Stimulated activated naive CD8-positive, alpha-beta T cell treated with anti-CD3 and anti-CD28 coated beads, Interleukin-15, Interleukin-2, amounts not matched to agents 100 U/mL and 50 U/mL, for 24 hours (primary cell): ENCODE results near the gene IGF2R.

Experiments used
- ATAC-seq: fragments of 150-1000 bp; cut with Tn5 transposase; one replicate; pipeline ENCODE4 v1.10.0; 2021
- DNase-seq: peaks from one replicate; pipeline ENCODE4 v3.0.0; 2021

Gene IGF2R

GRCh38 chr6:160044687-160045086, 75.8 kb downstream of the IGF2R start:
- ATAC-seq, result no peak

DNA sequence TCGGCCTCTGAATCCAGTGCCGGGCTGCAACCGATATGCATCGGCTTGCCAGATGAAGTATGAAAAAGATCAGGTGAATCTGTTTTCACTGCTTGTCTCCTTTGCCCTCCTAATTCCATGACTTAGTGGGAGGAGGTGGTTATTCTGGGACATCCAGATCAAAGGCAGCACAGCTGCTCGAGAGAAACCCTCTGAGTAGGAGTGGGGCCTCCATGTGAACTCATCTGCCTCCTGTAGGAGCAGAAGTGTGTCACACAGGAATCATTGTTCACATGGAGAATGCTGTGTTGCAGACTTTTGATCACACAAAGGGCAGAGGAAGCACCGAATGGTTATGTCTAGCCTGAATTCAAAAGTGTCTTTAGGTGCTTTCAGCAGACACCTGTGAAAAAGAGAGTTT, 79.6 kb downstream of the IGF2R start:
- DNase-seq (no peak), ATAC-seq (no peak)

More at GRCh38 chr6:160044687-160045086, 75.8 kb downstream of the IGF2R start:
- DNase-seq, result no peak

DNA sequence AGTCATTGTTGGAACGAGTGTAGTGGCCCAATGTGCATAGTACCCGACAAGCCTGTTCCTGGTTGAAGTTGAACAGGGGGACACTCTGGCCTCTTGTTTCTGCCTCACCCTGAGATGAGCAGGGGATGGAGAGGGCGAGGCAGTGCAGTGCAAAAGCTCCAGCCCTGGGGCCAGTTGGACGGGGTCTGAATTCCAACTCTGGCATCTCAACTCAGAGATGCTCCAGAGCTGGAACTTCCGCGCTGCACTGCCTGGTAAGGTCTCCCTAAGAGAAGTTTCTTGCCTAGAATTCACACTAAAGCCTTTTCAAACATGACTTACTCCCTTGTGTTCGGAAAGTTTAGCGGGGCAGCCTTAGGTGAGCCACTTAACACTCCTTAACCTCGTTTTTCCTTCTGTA, 80.5 kb downstream of the IGF2R start:
- ATAC-seq, result no peak
- no peak for DNase-seq

DNA sequence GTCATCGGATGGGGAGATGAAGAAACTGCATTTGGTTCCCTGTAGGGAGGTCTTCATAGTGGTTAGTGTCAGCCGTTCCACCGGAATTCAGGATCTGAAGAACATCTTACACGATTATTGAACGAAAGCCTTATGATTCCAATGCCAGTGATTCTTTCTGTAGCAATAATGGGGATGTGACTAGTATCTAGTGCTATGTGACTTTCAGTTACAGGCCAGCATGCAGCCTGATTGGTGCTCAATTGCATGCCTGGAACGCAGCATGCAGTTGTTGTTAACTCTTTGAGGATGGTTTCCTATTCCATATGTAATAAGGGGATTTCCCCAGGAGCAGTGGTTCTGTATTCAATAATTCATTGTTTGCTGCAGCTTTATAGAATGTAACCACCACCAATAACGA, 81.1 kb downstream of the IGF2R start:
- DNase-seq (no peak), ATAC-seq (no peak)

DNA sequence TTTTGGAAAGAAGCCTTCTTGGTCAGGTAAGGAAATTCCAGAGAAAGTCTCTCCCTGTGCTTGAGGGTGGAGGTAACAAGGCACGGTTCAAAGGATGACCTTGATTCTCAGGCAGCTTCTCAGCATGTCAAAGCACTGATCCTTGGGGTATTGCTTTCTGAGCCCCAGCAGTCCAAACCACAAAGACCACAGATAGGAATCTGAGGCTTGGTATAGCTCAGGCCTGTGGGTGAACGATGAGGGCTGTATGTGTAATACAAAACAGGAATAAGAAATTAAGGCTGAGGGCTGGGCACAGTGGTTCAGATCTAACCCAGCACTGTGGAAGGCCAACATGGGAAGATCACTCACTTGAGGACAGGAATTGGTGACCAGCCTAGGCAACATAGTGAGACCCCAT, 82.5 kb downstream of the IGF2R start:
- peak; percentile 51 for ATAC-seq

GRCh38 chr6:160054271-160054670, 85.4 kb downstream of the IGF2R start:
- no peak for DNase-seq
- no peak for ATAC-seq

More for the DNA sequence above, 82.5 kb downstream of the IGF2R start:
- no peak for DNase-seq

DNA sequence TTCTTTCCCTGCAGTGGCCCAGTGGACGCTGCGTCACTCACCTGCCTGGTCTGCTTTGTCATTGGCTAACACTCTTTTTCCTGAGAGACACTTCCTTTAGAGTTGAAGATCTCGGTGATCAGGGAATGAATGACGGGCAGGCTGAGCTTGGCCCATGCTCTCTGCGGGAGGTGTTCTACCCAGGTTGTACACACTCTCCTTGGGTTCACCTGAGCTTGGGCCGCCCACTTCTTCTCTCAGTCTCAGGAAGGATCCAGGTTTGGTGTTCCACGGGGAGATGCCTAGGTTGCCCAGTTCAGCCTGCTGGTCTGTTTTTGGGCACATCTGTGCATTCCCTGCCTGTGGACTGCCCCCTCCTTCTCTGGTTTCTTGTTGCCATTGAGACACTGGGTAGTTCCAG, 86.0 kb downstream of the IGF2R start:
- DNase-seq (no peak), ATAC-seq (no peak)

DNA sequence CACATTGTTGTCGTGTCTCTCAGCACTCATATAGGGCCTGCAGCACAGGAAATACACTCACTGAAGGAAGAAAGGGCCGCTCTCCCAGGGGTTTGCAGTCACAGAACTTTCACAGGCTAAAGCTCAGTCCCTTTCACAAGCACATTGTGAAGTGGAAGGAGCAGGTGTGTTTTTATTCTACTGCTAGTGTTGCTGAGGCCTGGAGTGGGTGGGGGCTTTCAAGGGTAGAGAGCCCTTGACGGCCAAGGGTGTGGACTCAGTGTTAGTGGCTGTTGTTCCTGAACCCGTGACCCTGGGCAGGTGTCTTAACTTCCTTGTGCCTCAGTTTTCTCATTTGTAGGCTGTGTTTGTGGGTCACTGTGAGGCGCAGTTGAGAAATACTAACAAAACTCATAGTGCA, 86.5 kb downstream of the IGF2R start:
- no peak for ATAC-seq
- no peak for DNase-seq

- no peak for DNase-seq
- ATAC-seq, result no peak
Observed at GRCh38 chr6:160055813-160056212, 86.9 kb downstream of the IGF2R start.

DNA sequence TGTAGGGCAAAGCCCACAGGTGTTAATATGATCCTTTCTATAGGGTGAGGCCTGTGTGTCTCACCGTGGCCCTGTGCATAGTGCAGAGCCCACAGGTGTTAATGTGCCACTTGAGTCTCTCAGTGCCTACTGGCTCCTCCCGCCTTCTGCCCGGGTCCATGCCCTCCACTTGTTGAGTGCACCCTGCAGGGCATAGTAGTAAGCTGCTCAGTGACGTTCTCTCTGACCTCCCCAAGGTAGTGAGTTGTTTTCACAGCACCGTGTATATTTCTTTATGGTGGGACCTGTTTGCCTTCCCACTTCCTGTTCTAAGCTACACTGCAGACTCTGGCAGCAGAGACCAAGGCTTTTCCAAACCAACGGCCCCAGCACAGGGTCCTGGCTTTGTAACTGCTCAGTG, 88.2 kb downstream of the IGF2R start:
- ATAC-seq (no peak), DNase-seq (no peak)

- DNase-seq (no peak), ATAC-seq (no peak)
Observed at GRCh38 chr6:160058603-160059215, 89.8 kb downstream of the IGF2R start.

DNA sequence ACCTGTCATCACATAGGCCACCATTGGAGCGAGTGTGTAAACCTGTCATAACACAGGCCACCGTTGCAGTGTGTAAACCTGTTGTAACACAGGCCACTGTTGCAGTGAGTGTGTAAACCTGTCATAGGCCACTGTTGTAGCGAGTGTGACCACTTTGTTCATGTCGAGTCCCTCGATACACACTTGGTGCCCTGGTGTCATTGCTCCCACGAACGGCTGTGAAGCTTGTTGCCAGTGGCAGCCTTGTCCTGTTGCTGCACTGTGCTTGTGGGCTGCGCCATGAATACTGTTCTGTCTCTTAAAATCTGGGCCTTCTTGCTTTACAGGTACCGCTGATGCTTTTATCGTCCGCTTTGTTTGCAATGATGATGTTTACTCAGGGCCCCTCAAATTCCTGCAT, 91.3 kb downstream of the IGF2R start:
- ATAC-seq (no peak), DNase-seq (no peak)

- no peak for DNase-seq
- no peak for ATAC-seq
Observed at GRCh38 chr6:160060920-160061447, 92.1 kb downstream of the IGF2R start.

DNA sequence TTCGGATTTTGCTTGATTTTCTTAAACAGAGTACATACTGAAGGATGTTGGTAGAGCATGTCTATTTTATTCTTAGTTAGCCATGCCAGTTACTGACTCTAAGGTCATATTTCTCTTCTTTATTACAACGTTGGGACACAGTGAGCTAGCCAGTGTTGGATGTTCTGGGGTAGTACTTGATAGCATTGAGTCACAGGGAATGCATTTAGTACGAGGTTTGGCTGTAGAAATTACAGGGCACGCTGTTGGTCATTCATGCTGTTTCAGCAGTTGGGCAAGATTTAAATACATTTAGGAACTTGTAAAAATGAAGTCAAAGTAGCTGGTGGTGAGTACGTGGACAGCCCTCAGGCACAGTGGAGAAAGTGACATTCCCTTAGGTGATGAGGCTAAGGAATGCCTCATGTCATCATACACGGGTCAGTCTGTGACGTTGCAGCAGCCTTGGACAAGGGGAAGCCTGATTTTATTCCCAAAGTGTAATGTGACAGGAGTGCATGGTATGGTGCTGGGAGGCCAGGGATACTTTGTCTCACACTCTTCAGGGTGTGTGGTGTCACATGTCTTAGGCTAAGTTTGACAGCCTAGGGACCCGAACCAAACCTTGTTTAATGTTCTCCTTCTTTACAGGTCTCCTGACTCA, 95.0 kb downstream of the IGF2R start:
- DNase-seq (no peak), ATAC-seq (no peak)

- ATAC-seq (no peak), DNase-seq (no peak)
Observed at GRCh38 chr6:160065200-160065599, 96.3 kb downstream of the IGF2R start.

- DNase-seq, result no peak
- no peak for ATAC-seq
Observed at GRCh38 chr6:160067564-160067963, 98.7 kb downstream of the IGF2R start.

DNA sequence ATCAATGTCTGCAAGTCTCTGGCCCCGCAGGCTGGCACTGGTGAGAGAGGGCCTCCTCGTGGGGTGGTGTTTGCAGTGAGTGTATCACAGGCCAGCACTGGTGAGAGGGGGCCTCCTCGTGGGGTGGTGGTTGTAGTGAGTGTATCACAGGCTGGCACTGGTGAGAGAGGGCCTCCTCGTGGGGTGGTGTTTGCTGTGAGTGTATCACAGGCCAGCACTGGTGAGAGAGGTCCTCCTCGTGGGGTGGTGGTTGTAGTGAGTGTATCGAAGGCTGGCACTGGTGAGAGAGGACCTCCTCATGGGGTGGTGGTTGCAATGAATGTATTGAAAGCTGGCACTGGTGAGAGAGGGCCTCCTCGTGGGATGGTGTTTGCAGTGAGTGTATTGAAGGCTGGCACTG, 99.5 kb downstream of the IGF2R start:
- DNase-seq (no peak), ATAC-seq (peak; percentile 42)

DNA sequence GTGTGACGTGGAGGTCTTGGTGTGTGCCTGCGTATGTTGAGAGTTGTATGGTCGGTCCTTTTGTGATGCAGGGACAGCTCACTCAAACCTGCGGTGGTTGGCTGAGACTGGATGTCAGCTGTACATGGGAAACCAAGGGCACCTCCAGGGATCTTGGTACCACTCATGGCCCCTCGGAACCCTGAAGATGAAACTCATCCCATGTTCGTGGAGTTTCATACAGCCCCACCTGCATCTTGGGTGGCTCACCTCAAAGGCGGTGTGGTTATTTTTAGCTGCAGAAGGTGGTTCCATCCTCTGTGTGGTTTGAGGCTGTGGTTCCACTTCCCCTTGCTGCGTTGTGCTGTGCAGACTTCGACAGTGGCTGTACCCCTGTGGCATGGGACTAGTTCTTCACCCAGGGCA, 100.2 kb downstream of the IGF2R start:
- peak; percentile 30 for DNase-seq
- ATAC-seq, result peak; percentile 51

- ATAC-seq (no peak), DNase-seq (no peak)
Observed at GRCh38 chr6:160069459-160069858, 100.6 kb downstream of the IGF2R start.

DNA sequence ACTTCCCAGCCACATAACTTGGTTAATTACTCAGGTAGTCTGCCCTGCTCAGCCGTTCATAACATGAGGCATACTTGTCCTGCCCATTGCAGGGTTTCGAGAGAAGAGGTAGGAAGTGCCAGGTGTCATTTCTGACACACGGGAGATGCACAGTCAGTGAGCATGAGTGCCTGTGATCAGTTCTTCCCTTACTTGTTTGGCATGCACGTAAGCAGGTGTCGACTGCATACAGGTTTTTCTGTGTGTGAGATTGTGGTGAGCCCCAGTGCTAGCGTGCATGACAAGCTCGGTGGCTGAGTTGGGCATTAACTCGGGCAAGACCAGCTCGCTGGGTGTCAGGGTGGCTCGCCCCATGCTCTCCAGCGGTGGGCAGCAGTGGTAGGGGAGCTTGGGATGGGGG, 101.5 kb downstream of the IGF2R start:
- no peak for DNase-seq
- no peak for ATAC-seq

DNA sequence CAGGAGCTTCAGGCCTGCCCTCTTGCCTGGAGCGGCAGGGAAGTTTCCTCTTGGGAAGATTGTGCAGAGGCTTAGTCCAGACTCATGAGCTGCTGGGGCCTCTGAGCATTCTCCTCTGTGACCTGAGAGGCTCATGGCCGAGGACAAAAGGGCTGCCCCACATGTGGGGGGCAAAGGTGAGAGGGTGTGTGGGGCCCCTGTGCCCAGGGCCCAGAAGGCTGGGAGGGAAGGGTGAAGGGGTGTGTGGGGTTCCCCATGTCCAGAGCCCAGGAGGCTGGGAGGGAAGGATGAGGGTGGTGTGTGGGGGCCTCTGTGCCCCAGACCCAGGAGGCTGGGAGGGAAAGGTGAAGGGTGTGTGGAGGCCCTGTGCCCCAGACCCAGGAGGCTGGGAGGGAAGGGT, 101.9 kb downstream of the IGF2R start:
- DNase-seq (no peak), ATAC-seq (no peak)

GRCh38 chr6:160071805-160072690, 103.2 kb downstream of the IGF2R start:
- DNase-seq (no peak), ATAC-seq (no peak)

GRCh38 chr6:160073272-160073671, 104.4 kb downstream of the IGF2R start:
- ATAC-seq (no peak), DNase-seq (no peak)
